OCI-LY3 (cell line): ENCODE measurements around the gene SMURF2.

Experiments
- EZH2phosphoT487 ChIP-seq: fragments of 200-600 bp; shearing (Covaris generic); IDR thresholded peaks from 2 replicates; pipeline ENCODE4 v1.6.1; 2018; ENCODE audit warnings: antibody characterized with exemption, mixed run types, low read depth
- TF ChIP-seq, protein P1 (sequence below): fragments of 200-600, 300-600 bp; sonication (generic); IDR thresholded peaks from 2 replicates; pipeline ENCODE4 v1.5.1; 2014; ENCODE audit warnings: antibody characterized with exemption, low read length, low read depth

DNA sequence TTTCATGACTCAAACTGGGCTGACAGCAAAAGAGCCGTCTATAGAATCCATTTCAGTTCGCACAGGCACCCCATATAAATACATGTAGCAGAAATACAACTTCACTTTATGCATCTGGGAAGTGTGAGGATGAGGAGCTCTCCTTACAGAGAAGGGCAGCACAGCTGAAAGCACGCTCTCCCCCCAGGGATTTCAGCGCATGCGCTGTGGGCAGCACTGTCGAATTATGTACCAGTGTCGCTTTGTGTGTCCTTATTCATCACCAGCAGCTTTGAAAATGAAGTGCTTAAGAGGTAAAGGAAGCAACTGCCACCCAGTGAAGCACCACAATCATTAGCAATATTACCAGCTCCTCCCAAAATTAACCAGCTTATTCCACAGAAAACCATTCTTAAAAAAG is 115.4 kb downstream of the SMURF2 start:
- TF ChIP-seq, protein P1, sequence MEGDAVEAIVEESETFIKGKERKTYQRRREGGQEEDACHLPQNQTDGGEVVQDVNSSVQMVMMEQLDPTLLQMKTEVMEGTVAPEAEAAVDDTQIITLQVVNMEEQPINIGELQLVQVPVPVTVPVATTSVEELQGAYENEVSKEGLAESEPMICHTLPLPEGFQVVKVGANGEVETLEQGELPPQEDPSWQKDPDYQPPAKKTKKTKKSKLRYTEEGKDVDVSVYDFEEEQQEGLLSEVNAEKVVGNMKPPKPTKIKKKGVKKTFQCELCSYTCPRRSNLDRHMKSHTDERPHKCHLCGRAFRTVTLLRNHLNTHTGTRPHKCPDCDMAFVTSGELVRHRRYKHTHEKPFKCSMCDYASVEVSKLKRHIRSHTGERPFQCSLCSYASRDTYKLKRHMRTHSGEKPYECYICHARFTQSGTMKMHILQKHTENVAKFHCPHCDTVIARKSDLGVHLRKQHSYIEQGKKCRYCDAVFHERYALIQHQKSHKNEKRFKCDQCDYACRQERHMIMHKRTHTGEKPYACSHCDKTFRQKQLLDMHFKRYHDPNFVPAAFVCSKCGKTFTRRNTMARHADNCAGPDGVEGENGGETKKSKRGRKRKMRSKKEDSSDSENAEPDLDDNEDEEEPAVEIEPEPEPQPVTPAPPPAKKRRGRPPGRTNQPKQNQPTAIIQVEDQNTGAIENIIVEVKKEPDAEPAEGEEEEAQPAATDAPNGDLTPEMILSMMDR = no peak
- TF ChIP-seq EZH2phosphoT487 = no peak
